Measurements from ENCODE around the gene SCGB1A1.

DNA sequence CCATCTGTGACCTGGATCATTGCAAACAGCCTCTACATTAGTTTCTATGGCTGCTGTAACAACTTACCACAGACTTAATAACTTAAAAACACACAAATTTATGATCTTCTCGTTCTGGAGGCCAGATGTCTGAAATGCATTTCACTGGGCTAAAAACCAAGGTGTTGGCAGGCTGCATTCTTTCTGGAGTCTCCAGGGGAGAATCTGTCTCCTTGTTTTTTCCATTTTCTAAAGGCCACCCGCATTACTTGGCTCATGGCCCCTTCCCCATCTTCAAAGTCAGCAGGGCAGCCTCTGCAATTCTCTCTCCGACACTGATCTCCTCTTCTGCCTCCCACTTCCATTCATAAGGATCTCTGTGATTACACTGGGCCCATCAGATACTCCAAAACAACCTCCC is 11.6 kb downstream of the SCGB1A1 start:
- TF ChIP-seq, protein P1, sequence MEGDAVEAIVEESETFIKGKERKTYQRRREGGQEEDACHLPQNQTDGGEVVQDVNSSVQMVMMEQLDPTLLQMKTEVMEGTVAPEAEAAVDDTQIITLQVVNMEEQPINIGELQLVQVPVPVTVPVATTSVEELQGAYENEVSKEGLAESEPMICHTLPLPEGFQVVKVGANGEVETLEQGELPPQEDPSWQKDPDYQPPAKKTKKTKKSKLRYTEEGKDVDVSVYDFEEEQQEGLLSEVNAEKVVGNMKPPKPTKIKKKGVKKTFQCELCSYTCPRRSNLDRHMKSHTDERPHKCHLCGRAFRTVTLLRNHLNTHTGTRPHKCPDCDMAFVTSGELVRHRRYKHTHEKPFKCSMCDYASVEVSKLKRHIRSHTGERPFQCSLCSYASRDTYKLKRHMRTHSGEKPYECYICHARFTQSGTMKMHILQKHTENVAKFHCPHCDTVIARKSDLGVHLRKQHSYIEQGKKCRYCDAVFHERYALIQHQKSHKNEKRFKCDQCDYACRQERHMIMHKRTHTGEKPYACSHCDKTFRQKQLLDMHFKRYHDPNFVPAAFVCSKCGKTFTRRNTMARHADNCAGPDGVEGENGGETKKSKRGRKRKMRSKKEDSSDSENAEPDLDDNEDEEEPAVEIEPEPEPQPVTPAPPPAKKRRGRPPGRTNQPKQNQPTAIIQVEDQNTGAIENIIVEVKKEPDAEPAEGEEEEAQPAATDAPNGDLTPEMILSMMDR (IDR thresholded peaks at IDR 0.05): no peak
- TF ChIP-seq POLR2A (IDR thresholded peaks at IDR 0.05): no peak

All from uterus (tissue), 2 donors.